ENCODE results near the gene ZNF750. TPM values are rescaled to one million over a fixed set of nuclear protein-coding genes. Genes with fewer than 3 reads are reported as not detected.

ZNF750 gene
- total RNA-seq, 2 donors from 2014 or later: 7.0 to 10.3 TPM

DNA sequence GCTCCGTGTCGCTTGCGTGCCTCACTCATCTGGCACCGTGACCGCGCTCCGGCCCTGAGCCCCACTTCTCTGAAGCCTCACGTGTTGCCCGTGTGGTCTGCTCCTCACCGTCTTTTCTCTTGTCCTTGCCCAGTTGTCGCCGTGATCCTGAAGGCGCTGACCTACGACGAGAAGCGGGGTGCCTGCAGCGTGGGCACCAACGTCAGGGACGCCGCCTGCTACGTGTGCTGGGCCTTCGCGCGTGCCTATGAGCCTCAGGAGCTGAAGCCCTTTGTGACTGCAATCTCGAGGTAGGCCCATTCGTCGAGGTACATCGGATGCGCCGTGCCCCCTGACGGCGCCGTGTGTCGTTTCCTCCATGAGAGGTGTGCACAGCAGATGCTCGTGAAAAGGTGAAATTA, 30.3 kb upstream of the ZNF750 start:
- 97% methylated on average over 35 of the region's 35 CpGs for WGBS
- DNase-seq (ENCODE audit: low spot score): no peak
- Histone ChIP-seq H3K4me3 (no peak overlapping the region), H3K27me3 (replicated peaks; ENCODE audit: insufficient read depth) (no peaks in the 10 kb centered on the region), H3K4me1 (replicated peaks) (peaks cover 7% of the 10 kb centered on the region), H3K27ac (no peak overlapping the region), H3K9me3 (no peaks in the 10 kb centered on the region), H3K36me3 (peaks cover 0 to 7% of the 10 kb centered on the region in 2 donors)
- intact Hi-C loops (cut with DNase I): loop anchor here (5.0 kb wide), 1 partner anchor 63 kb away; no protein-coding TSS in a partner anchor
- TF ChIP-seq POLR2A (IDR thresholded peaks at IDR 0.05) (no peak), POLR2AphosphoS5 (IDR thresholded peaks at IDR 0.05) (no peak), CTCF (IDR thresholded peaks at IDR 0.05) (no peak)

GRCh38 chr17:82869536-82869935, 29.7 kb upstream of the ZNF750 start:
- no peak for TF ChIP-seq POLR2A (IDR thresholded peaks at IDR 0.05)
- no peak for TF ChIP-seq CTCF (IDR thresholded peaks at IDR 0.05)
- no peak for TF ChIP-seq POLR2AphosphoS5 (IDR thresholded peaks at IDR 0.05)
- H3K27ac ChIP-seq: no peak overlapping the region
- no peaks in the 10 kb centered on the region for H3K27me3 ChIP-seq (replicated peaks; ENCODE audit: insufficient read depth)
- H3K4me3 ChIP-seq: no peak overlapping the region
- no peaks in the 10 kb centered on the region for H3K9me3 ChIP-seq
- peaks cover 4% of the 10 kb centered on the region for H3K4me1 ChIP-seq (replicated peaks)
- intact Hi-C loops (cut with DNase I): no loop called here
- H3K36me3 ChIP-seq: peaks cover 0 to 7% of the 10 kb centered on the region in 2 donors
- no peak for DNase-seq (ENCODE audit: low spot score)
- WGBS: 89% methylated on average over 11 of the region's 11 CpGs

- Histone ChIP-seq H3K27ac (no peak overlapping the region), H3K27me3 (replicated peaks; ENCODE audit: insufficient read depth) (no peaks in the 10 kb centered on the region), H3K9me3 (no peaks in the 10 kb centered on the region), H3K36me3 (peaks cover 0 to 7% of the 10 kb centered on the region in 2 donors), H3K4me3 (no peak overlapping the region), H3K4me1 (replicated peaks) (no peaks in the 10 kb centered on the region)
- WGBS: 89% methylated on average over 21 of the region's 21 CpGs
- DNase-seq (ENCODE audit: low spot score): no peak
- TF ChIP-seq POLR2AphosphoS5 (IDR thresholded peaks at IDR 0.05) (no peak), POLR2A (IDR thresholded peaks at IDR 0.05) (no peak), CTCF (IDR thresholded peaks at IDR 0.05) (no peak)
- intact Hi-C loops (cut with DNase I): no loop called here
Observed at GRCh38 chr17:82868715-82869131, 28.9 kb upstream of the ZNF750 start.

- no peak for DNase-seq (ENCODE audit: low spot score)
- Histone ChIP-seq H3K9me3 (no peaks in the 10 kb centered on the region), H3K36me3 (peaks cover 0 to 7% of the 10 kb centered on the region in 2 donors), H3K27ac (no peak overlapping the region), H3K4me1 (replicated peaks) (no peaks in the 10 kb centered on the region), H3K27me3 (replicated peaks; ENCODE audit: insufficient read depth) (no peaks in the 10 kb centered on the region), H3K4me3 (no peak overlapping the region)
- WGBS: 92% methylated on average over 18 of the region's 18 CpGs
- intact Hi-C loops (cut with DNase I): no loop called here
- TF ChIP-seq POLR2A (IDR thresholded peaks at IDR 0.05) (no peak), CTCF (IDR thresholded peaks at IDR 0.05) (no peak), POLR2AphosphoS5 (IDR thresholded peaks at IDR 0.05) (no peak)
Observed at GRCh38 chr17:82867763-82868325, 28.0 kb upstream of the ZNF750 start.

GRCh38 chr17:82866590-82867191, 26.9 kb upstream of the ZNF750 start:
- Histone ChIP-seq H3K4me3 (no peak overlapping the region), H3K9me3 (no peaks in the 10 kb centered on the region), H3K36me3 (peaks cover 0 to 7% of the 10 kb centered on the region in 2 donors), H3K27ac (peak overlapping the region in 1 of 2 donors; percentile 40), H3K4me1 (replicated peaks) (no peaks in the 10 kb centered on the region), H3K27me3 (replicated peaks; ENCODE audit: insufficient read depth) (no peaks in the 10 kb centered on the region)
- TF ChIP-seq CTCF (IDR thresholded peaks at IDR 0.05): no peak
- TF ChIP-seq POLR2A (IDR thresholded peaks at IDR 0.05): no peak
- TF ChIP-seq POLR2AphosphoS5 (IDR thresholded peaks at IDR 0.05): no peak
- intact Hi-C loops (cut with DNase I): no loop called here
- 53% methylated on average over 9 of the region's 11 CpGs for WGBS
- no peak for DNase-seq (ENCODE audit: low spot score)
